ENCODE measurements around the gene IL36G. TPM values are rescaled to one million over a fixed set of nuclear protein-coding genes. Genes with fewer than 3 reads are reported as not detected.

The IL36G gene
- total and polyA plus RNA-seq, 2 experiments from 2014 or later, result not detected

- Histone ChIP-seq H3K9me2 (ENCODE audit: insufficient read depth) (0 out of 2 replicates have a peak, but pooled peaks cover 3% of the 10 kb centered on the region), H3K4me1 (ENCODE audit: insufficient read depth) (no peaks in the 10 kb centered on the region), H2AFZ (no peak overlapping the region), H4K20me1 (replicated peaks; ENCODE audit: insufficient read depth) (no peaks in the 10 kb centered on the region), H3K79me2 (replicated peaks; ENCODE audit: insufficient read depth) (no peaks in the 10 kb centered on the region), H3K36me3 (ENCODE audit: insufficient read depth) (no peaks in the 10 kb centered on the region), H3F3A (replicated peaks; ENCODE audit: low read depth) (no peaks in the 10 kb centered on the region), H3K4me3 (no peak overlapping the region), H3K4me2 (no peak overlapping the region), H3K27me3 (ENCODE audit: insufficient read depth) (no peaks in the 10 kb centered on the region), H3K27ac (ENCODE audit: low read depth) (no peak overlapping the region)
- ATAC-seq (no peak), DNase-seq (ENCODE audit: low spot score) (no peak)
- no peaks in the 10 kb centered on the region for H3K36me3 Mint-ChIP-seq (ENCODE audit: low read depth)
- no peaks in the 10 kb centered on the region for H3K4me1 Mint-ChIP-seq
- no peak for TF ChIP-seq JUNB (IDR thresholded peaks at IDR 0.05; ENCODE audit: unreplicated experiment)
- no peak for TF ChIP-seq REST (IDR thresholded peaks at IDR 0.05; ENCODE audit: unreplicated experiment)
- TF ChIP-seq ZNF331 (CRISPR knock-in tag; IDR thresholded peaks at IDR 0.05; ENCODE audit: low read depth), result no peak
- TF ChIP-seq ZNF114 (CRISPR knock-in tag; IDR thresholded peaks at IDR 0.05), result no peak
- H3K27ac Mint-ChIP-seq, result no peak overlapping the region
- H3K9me3 Mint-ChIP-seq, result no peaks in the 10 kb centered on the region
- no peak overlapping the region for H3K4me3 Mint-ChIP-seq
- H3K27me3 Mint-ChIP-seq (ENCODE audit: insufficient read depth, low read depth, poor library complexity), result peaks cover 2% of the 10 kb centered on the region
Observed at GRCh38 chr2:112972423-112973086, 5.3 kb upstream of the IL36G start.

- peaks cover 2% of the 10 kb centered on the region for H3K27me3 Mint-ChIP-seq (ENCODE audit: insufficient read depth, low read depth, poor library complexity)
- H3K4me2 ChIP-seq, result no peak overlapping the region
- no peaks in the 10 kb centered on the region for H4K20me1 ChIP-seq (replicated peaks; ENCODE audit: insufficient read depth)
Observed at GRCh38 chr2:112973156-112973555, 4.7 kb upstream of the IL36G start.

More at GRCh38 chr2:112973156-112973555, 4.7 kb upstream of the IL36G start:
- Mint-ChIP-seq H3K4me3 (no peak overlapping the region), H3K27ac (no peak overlapping the region), H3K36me3 (ENCODE audit: low read depth) (no peaks in the 10 kb centered on the region), H3K4me1 (no peaks in the 10 kb centered on the region), H3K9me3 (no peaks in the 10 kb centered on the region)
- ATAC-seq (no peak), DNase-seq (ENCODE audit: low spot score) (no peak)
- no peak overlapping the region for H3K4me3 ChIP-seq
- 0 out of 2 replicates have a peak, but pooled peaks cover 3% of the 10 kb centered on the region for H3K9me2 ChIP-seq (ENCODE audit: insufficient read depth)
- H3K36me3 ChIP-seq (ENCODE audit: insufficient read depth), result no peaks in the 10 kb centered on the region
- H3F3A ChIP-seq (replicated peaks; ENCODE audit: low read depth), result no peaks in the 10 kb centered on the region
- H2AFZ ChIP-seq, result no peak overlapping the region
- H3K4me1 ChIP-seq (ENCODE audit: insufficient read depth), result no peaks in the 10 kb centered on the region
- no peaks in the 10 kb centered on the region for H3K27me3 ChIP-seq (ENCODE audit: insufficient read depth)
- no peaks in the 10 kb centered on the region for H3K79me2 ChIP-seq (replicated peaks; ENCODE audit: insufficient read depth)
- no peak for TF ChIP-seq NANOG (IDR thresholded peaks at IDR 0.05; ENCODE audit: borderline replicate concordance)
- TF ChIP-seq EZH2 (IDR thresholded peaks at IDR 0.05; ENCODE audit: low read depth, unreplicated experiment), result no peak
- no peak for TF ChIP-seq STAT1 (IDR thresholded peaks at IDR 0.05; ENCODE audit: unreplicated experiment)
- no peak for TF ChIP-seq ETS1 (IDR thresholded peaks at IDR 0.05)
- no peak for TF ChIP-seq REST (IDR thresholded peaks at IDR 0.05; ENCODE audit: unreplicated experiment)
- TF ChIP-seq JUNB (IDR thresholded peaks at IDR 0.05; ENCODE audit: unreplicated experiment), result no peak
- TF ChIP-seq ZNF114 (CRISPR knock-in tag; IDR thresholded peaks at IDR 0.05), result no peak
- no peak overlapping the region for H3K27ac ChIP-seq (ENCODE audit: low read depth)

All from GM23338 (cell line).